HepG2 (cell line): ENCODE measurements around the gene PLXND1. TPM values are rescaled to one million over a fixed set of nuclear protein-coding genes. Genes with fewer than 3 reads are reported as not detected.
"Not testable (repeated sequence)": the region's sequence is repeated elsewhere in the genome, so short reads cannot be mapped to it uniquely, and the experiment has no call there.

ENCODE experiments used
- CEBPB ChIP-seq: IDR thresholded peaks from 2 replicates; pipeline ENCODE4 v1.6.1; 2011; ENCODE audit warnings: low read depth, low read length, improper control_type of control experiment, borderline replicate concordance
- CEBPG ChIP-seq: IDR thresholded peaks from 2 replicates; pipeline ENCODE4 v1.6.1; 2016
- CTCF ChIP-seq: sonication (generic); formaldehyde crosslinking; IDR thresholded peaks from 2 replicates; pipeline ENCODE4 v1.5.0; 2020; ENCODE audit warnings: mild to moderate bottlenecking, missing genetic modification reagents, moderate library complexity
- HNF4A ChIP-seq: sonication (generic); formaldehyde crosslinking; IDR thresholded peaks from 2 replicates; pipeline ENCODE4 v1.4.0; 2020; ENCODE audit warnings: missing genetic modification reagents
- HNRNPL ChIP-seq: fragments of 200-400 bp; formaldehyde crosslinking; IDR thresholded peaks from 2 replicates; pipeline ENCODE4 v1.6.1; 2017; ENCODE audit warnings: mild to moderate bottlenecking, low read depth, low read length
- HOXA3 ChIP-seq: sonication (generic); formaldehyde crosslinking; IDR thresholded peaks from 2 replicates; pipeline ENCODE4 v1.5.0; 2020; ENCODE audit warnings: missing genetic modification reagents
- LCORL ChIP-seq, 2 experiments: fragments of 450-650 bp in 1 of 2; sonication (generic) in 1 of 2; formaldehyde crosslinking in 1 of 2; IDR thresholded peaks; 2 replicates each; pipeline versions ENCODE4 v1.5.0 to v1.6.1; 2017 to 2020; ENCODE audit warnings: antibody characterized with exemption in 1 of 2, missing genetic modification reagents in 1 of 2
- MTA1 ChIP-seq: sonication (generic); formaldehyde crosslinking; IDR thresholded peaks from 2 replicates; pipeline ENCODE4 v1.4.0; 2020; ENCODE audit warnings: missing genetic modification reagents, mild to moderate bottlenecking, borderline replicate concordance
- MYC ChIP-seq: sonication (generic); formaldehyde crosslinking; IDR thresholded peaks from 2 replicates; pipeline ENCODE4 v1.9.0; 2021; ENCODE audit warnings: missing genetic modification reagents, borderline replicate concordance
- NONO ChIP-seq, 2 experiments: fragments of 450-650 bp in 1 of 2; sonication (generic) in 1 of 2; formaldehyde crosslinking in 1 of 2; IDR thresholded peaks in 1 of 2; conservative IDR thresholded peaks in 1 of 2; 2 replicates each; pipeline versions ENCODE4 v1.6.1 to v1.8.0; 2017 to 2022; ENCODE audit warnings: mild to moderate bottlenecking in 1 of 2, missing genetic modification reagents in 1 of 2, moderate library complexity in 1 of 2
- NR2F6 ChIP-seq, 2 experiments: IDR thresholded peaks; 2 replicates each; pipeline ENCODE4 v1.6.1; 2016; ENCODE audit warnings: antibody characterized with exemption in 1 of 2, mild to moderate bottlenecking in 1 of 2
- SAP130 ChIP-seq: IDR thresholded peaks from 2 replicates; pipeline ENCODE4 v1.6.1; 2016; ENCODE audit warnings: low read depth
- SP5 ChIP-seq: IDR thresholded peaks from 2 replicates; pipeline ENCODE4 v1.6.1; 2016; ENCODE audit warnings: low read depth, borderline replicate concordance
- ZBTB38 ChIP-seq: sonication (generic); formaldehyde crosslinking; IDR thresholded peaks from 2 replicates; pipeline ENCODE4 v1.5.1; 2020; ENCODE audit warnings: mild to moderate bottlenecking, missing genetic modification reagents
- ZBTB43 ChIP-seq: sonication (generic); formaldehyde crosslinking; conservative IDR thresholded peaks from 2 replicates; pipeline ENCODE4 v1.4.0; 2020; ENCODE audit warnings: missing genetic modification reagents
- ZFX ChIP-seq: sonication (generic); formaldehyde crosslinking; IDR thresholded peaks from 2 replicates; pipeline ENCODE4 v1.4.0; 2020; ENCODE audit warnings: mild to moderate bottlenecking, low read depth, missing genetic modification reagents, moderate library complexity
- ZIK1 ChIP-seq: sonication (generic); formaldehyde crosslinking; IDR thresholded peaks from 2 replicates; pipeline ENCODE4 v1.5.0; 2020; ENCODE audit warnings: mild to moderate bottlenecking, low read depth, missing genetic modification reagents, borderline replicate concordance
- polyA plus RNA-seq, 8 experiments: library from polyadenylated mRNA; depleted of rRNA in 3 of 8; stranded (reverse) in 7 of 8; unstranded in 1 of 8; fragments of >200 nt; fragmentation: Illumina TruSeq in 4 of 8; extraction: Trizol in 4 of 8; gene quantifications; 2 replicates each; pipeline versions ENCODE4 v1.2.1 to v1.2.3, GENCODE V29; 2011 to 2016; ENCODE audit warnings: low read depth in 4 of 8, missing spikeins in 1 of 8, mixed read lengths in 1 of 8; ENCODE audit not compliant: insufficient read depth in 1 of 8
- total RNA-seq, 5 experiments: library from RNA; depleted of rRNA; stranded (reverse); fragments of >200 nt; fragmentation: Illumina TruSeq; extraction: Trizol; gene quantifications; 2 replicates each; pipeline ENCODE4 v1.2.3, GENCODE V29; 2016; ENCODE audit warnings: low read depth in 1 of 5
- TF ChIP-seq, protein P1 (sequence below): sonication (generic); formaldehyde crosslinking; IDR thresholded peaks from 2 replicates; pipeline ENCODE4 v1.5.1; 2020; ENCODE audit warnings: mild to moderate bottlenecking, missing genetic modification reagents, moderate library complexity

Gene PLXND1
- total and polyA plus RNA-seq, 2 of the 13 experiments (the other 11 are each of a cell fraction or from before 2014, with no cell fraction given) = 15.9 to 42.0 TPM

DNA sequence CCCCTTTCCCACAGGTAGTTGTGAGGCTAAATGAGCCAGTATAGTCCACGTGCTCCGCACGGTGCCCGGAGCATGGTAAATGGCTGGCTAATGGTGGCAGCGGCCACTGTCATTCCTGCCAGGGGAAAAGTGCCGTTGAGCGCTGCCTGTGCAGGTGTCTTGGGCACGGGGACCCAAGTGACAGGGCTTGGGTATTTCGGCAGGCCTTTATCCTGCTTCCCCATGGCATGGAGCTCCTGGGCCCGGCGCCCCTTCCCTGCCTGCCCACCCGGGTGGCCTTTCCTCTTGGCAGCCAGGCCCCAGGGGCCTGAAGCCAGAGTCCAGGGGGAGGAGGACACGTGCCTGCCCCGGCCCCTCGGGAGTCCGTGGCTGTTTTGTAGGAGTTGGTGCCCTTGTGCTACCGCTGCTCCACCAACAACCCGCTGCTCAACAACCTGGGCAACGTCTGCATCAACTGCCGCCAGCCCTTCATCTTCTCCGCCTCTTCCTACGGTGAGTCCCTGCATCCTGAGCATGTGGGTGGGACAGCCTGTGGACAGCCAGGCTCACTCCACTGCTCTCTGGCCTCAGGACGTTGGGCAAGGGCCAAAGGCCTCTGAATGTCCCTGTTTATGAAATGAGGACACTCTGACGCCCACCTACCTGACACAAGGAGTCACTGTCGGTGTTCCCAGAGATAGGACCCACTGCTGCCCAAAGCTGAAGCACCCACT, 91.2 kb downstream of the PLXND1 start (continued):
- TF ChIP-seq SP5 (peak; percentile 62), HNF4A (peak; percentile 82), ZBTB38 (CRISPR knock-in tag) (peak; percentile 49), ZFX (CRISPR knock-in tag) (peak; percentile 61), NR2F6 (CRISPR knock-in tag; IDR thresholded peaks at IDR 0.05) (0 out of 2 replicates have a peak, but pooled peaks have one; percentile 31), MTA1 (CRISPR knock-in tag) (0 out of 2 replicates have a peak, but pooled peaks have one; percentile 37), ZBTB43 (CRISPR knock-in tag) (0 out of 2 replicates have a peak, but pooled peaks have one; percentile 21), MYC (CRISPR knock-in tag) (peak; percentile 58; the same call in 1 of the 2 replicates), NONO (CRISPR knock-in tag; conservative IDR thresholded peaks at IDR 0.05) (0 out of 2 replicates have a peak, but pooled peaks have one; percentile 27), CTCF (peak; percentile 45), LCORL (CRISPR knock-in tag; IDR thresholded peaks at IDR 0.05) (peak; percentile 63), SAP130 (peak; percentile 41; the same call in 1 of the 2 replicates), ZIK1 (CRISPR knock-in tag) (0 out of 2 replicates have a peak, but pooled peaks have one; percentile 17), CEBPB (0 out of 2 replicates have a peak, but pooled peaks have one; percentile 1), HOXA3 (peak; percentile 28; the same call in 1 of the 2 replicates), CEBPG (CRISPR knock-in tag) (peak; percentile 43; the same call in 1 of the 2 replicates), HNRNPL (0 out of 2 replicates have a peak, but pooled peaks have one; percentile 21)
- TF ChIP-seq NR2F6, NONO, LCORL (IDR thresholded peaks at IDR 0.05): not testable (repeated sequence)
- TF ChIP-seq, protein P1, sequence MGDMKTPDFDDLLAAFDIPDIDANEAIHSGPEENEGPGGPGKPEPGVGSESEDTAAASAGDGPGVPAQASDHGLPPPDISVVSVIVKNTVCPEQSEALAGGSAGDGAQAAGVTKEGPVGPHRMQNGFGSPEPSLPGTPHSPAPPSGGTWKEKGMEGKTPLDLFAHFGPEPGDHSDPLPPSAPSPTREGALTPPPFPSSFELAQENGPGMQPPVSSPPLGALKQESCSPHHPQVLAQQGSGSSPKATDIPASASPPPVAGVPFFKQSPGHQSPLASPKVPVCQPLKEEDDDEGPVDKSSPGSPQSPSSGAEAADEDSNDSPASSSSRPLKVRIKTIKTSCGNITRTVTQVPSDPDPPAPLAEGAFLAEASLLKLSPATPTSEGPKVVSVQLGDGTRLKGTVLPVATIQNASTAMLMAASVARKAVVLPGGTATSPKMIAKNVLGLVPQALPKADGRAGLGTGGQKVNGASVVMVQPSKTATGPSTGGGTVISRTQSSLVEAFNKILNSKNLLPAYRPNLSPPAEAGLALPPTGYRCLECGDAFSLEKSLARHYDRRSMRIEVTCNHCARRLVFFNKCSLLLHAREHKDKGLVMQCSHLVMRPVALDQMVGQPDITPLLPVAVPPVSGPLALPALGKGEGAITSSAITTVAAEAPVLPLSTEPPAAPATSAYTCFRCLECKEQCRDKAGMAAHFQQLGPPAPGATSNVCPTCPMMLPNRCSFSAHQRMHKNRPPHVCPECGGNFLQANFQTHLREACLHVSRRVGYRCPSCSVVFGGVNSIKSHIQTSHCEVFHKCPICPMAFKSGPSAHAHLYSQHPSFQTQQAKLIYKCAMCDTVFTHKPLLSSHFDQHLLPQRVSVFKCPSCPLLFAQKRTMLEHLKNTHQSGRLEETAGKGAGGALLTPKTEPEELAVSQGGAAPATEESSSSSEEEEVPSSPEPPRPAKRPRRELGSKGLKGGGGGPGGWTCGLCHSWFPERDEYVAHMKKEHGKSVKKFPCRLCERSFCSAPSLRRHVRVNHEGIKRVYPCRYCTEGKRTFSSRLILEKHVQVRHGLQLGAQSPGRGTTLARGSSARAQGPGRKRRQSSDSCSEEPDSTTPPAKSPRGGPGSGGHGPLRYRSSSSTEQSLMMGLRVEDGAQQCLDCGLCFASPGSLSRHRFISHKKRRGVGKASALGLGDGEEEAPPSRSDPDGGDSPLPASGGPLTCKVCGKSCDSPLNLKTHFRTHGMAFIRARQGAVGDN (CRISPR knock-in tag) = peak; percentile 87
